GM19193 (cell line): ENCODE data around the gene GTF2IRD1.

Source experiments
- POLR2A ChIP-seq: IDR thresholded peaks from 4 replicates; pipeline ENCODE4 v1.6.1; 2011; ENCODE audit not compliant: insufficient read depth, insufficient read length; ENCODE audit errors: extremely low read depth

Gene GTF2IRD1

GRCh38 chr7:74479961-74480829 is 26.5 kb downstream of the GTF2IRD1 start:
- TF ChIP-seq POLR2A = no peak

GRCh38 chr7:74480861-74481417 is 27.2 kb downstream of the GTF2IRD1 start:
- no peak for TF ChIP-seq POLR2A

GRCh38 chr7:74481458-74482196 is 27.9 kb downstream of the GTF2IRD1 start:
- TF ChIP-seq POLR2A = no peak

- TF ChIP-seq POLR2A = no peak
Observed at GRCh38 chr7:74482197-74482467, 28.4 kb downstream of the GTF2IRD1 start.

GRCh38 chr7:74482629-74483401 is 29.1 kb downstream of the GTF2IRD1 start:
- TF ChIP-seq POLR2A = no peak

- TF ChIP-seq POLR2A = no peak
Observed at GRCh38 chr7:74483402-74484336, 30.0 kb downstream of the GTF2IRD1 start.

- TF ChIP-seq POLR2A = no peak
Observed at GRCh38 chr7:74485611-74486010, 31.9 kb downstream of the GTF2IRD1 start.

- no peak for TF ChIP-seq POLR2A
Observed at GRCh38 chr7:74489997-74490945, 36.6 kb downstream of the GTF2IRD1 start.

GRCh38 chr7:74493295-74493694 is 39.6 kb downstream of the GTF2IRD1 start:
- TF ChIP-seq POLR2A = no peak

- no peak for TF ChIP-seq POLR2A
Observed at GRCh38 chr7:74494076-74494548, 40.4 kb downstream of the GTF2IRD1 start.

GRCh38 chr7:74495112-74496086 is 41.7 kb downstream of the GTF2IRD1 start:
- no peak for TF ChIP-seq POLR2A

- no peak for TF ChIP-seq POLR2A
Observed at GRCh38 chr7:74496272-74496671, 42.6 kb downstream of the GTF2IRD1 start.
